Measurements from ENCODE around the gene LENG8.

LENG8 gene

DNA sequence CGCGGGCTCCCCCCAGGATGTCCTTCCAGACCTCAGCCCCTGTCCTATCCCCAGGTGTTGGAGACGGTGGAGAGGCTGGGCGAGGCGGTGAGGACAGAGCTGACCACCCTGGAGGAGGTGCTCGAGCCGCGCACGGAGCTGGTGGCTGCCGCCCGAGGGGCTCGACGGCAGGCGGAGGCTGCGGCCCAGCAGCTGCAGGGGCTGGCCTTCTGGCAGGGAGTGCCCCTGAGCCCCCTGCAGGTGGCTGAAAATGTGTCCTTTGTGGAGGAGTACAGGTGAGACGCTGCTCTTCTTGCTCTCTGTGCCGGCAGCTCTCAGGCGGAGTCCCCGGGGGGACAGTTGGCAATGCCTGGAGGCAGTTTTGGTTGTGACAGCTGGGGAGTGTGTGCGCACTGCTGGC lies 26.9 kb upstream of the LENG8 start:
- in situ Hi-C loops (cut with MboI; ENCODE audit: low sequenced_read_pairs): no loop called here

DNA sequence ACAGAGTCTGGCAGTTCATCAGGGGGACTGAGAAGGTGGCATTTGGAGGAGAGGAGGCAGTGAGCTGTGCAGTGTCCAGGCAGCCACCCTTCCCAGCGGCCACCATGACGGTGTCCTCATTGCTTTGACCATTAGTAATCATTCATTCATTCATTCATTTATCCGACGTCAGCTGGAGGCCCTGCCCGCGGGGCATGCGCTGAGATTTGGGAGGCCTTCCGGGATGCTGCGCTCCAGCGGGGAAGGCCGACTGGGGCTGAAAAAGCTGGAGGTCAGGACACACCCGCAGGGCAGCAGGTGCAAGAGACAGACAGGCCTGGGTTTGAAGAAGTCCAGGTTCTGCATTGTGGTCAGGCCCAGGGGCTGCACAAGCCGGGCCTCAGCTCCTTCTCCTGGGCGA lies 24.8 kb upstream of the LENG8 start:
- in situ Hi-C loops (cut with MboI; ENCODE audit: low sequenced_read_pairs): no loop called here

GRCh38 chr19:54424660-54425381 lies 24.2 kb upstream of the LENG8 start:
- in situ Hi-C loops (cut with MboI; ENCODE audit: low sequenced_read_pairs): no loop called here

DNA sequence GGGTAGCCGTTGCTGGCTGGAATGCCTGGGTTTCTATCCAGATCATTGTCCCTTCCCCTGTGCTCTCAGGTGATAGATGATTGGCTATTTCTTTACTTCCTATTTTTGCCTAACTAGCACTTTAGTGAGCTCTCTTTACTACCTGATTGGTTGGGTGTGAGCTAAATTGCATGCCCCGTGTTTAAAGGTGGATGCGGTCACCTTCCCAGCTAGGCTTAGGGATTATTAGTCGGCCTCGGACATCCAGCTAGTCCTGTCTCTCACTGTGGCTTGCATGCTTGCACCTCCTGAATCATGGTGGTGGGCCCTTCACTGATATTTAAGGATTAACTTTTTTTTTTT lies 23.6 kb upstream of the LENG8 start:
- in situ Hi-C loops (cut with MboI; ENCODE audit: low sequenced_read_pairs): no loop called here

- in situ Hi-C loops (cut with MboI; ENCODE audit: low sequenced_read_pairs): no loop called here
Observed at GRCh38 chr19:54426291-54426931, 22.6 kb upstream of the LENG8 start.

DNA sequence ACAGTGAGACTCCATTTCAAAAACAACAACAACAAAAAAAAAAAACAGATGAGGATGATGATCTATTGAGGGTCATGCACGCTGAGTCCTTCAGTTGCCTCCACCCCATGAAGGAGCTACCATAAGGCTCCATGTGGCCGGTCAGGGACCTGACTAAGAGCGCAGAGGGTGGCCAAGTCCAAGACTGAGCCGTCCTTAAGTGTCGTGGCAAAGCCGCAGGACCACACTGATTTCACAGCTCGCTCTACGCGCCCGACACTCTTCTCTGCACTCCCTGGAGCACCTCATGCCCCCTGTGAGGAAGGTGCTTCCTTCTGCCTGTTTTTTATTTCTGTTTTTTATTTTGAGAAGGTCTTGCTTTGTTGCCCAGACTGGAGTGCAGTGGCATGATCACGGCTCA lies 21.4 kb upstream of the LENG8 start:
- in situ Hi-C loops (cut with MboI; ENCODE audit: low sequenced_read_pairs): no loop called here

- in situ Hi-C loops (cut with MboI; ENCODE audit: low sequenced_read_pairs): no loop called here
Observed at GRCh38 chr19:54428323-54429175, 20.4 kb upstream of the LENG8 start.

DNA sequence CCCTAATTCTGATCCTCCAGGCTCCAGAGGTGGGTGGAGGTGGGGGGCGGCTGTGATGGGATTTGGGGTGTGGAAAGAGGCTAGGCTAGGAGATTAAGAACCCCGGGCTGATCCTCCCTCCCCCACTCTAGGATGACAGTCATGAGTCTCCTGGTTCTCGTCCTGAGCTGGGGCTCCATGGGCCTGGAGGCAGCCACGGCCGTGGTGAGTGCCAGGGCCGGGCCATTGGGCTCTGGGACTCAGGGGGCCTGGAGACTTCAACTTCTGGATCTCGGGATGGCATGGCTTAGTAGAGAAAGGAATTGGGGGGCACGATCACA lies 19.9 kb upstream of the LENG8 start:
- in situ Hi-C loops (cut with MboI; ENCODE audit: low sequenced_read_pairs): no loop called here

DNA sequence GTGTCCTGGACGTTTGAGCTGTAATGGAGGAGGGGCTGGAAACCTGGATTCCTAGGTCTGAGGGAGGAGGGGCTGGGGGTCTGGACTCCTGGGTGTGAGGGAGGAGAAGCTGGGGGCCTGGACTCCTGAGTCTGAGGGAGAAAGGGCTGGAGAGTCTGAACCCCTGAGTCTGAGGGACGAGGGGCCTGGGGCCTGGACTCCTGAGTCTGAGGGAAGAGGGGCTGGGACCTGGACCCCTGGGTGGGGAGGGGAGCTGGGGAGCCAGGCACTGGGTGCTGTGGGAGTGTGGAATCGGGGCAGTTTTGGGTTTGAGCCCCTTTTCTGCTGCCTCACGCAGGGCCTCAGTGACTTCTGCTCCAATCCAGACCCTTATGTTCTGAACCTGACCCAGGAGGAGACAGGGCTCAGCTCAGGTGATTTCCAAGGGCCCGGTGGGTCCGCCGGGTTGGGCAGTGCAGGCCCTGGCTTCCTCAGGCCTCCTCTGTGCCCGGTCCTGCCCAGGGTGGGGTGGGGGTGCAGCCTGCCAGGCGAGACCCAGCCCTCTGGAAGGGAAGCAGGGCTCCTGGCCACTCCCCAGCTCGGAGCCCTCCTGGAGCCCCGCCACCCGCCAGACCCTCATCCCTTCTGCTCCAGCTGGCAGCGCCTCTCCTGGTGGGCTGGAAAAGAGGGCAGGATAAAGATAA lies 19.3 kb upstream of the LENG8 start:
- in situ Hi-C loops (cut with MboI; ENCODE audit: low sequenced_read_pairs): no loop called here

GRCh38 chr19:54430306-54431254 lies 18.4 kb upstream of the LENG8 start:
- in situ Hi-C loops (cut with MboI; ENCODE audit: low sequenced_read_pairs): no loop called here

GRCh38 chr19:54431255-54431838 lies 17.7 kb upstream of the LENG8 start:
- in situ Hi-C loops (cut with MboI; ENCODE audit: low sequenced_read_pairs): no loop called here

DNA sequence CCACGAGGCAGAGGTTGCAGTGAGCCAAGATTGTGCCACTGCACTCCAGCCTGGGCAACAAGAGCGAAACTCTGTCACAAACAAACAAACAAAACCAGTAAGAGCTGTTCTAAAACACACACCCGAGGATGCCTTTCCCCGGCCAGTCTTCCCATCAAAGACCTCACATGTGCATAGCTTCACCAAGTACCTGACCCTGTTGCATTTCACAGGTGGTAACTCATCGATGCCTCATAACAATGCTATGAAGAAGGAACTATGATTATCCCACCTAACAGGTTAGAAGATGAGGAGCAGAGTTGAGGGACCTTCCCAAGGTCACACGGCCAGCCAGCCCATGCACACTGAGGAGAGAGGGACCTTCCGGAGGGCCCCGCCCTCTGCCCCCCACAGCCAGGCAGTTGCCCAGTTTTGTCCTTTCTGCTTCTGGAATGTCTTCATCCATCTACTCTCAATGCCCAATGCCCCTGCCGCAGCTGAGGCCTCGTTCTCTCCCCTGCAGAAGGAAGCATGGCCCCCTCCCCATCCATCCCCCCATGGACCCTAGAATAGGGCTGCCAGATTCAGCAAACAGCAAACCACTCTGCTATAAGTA lies 16.8 kb upstream of the LENG8 start:
- in situ Hi-C loops (cut with MboI; ENCODE audit: low sequenced_read_pairs): no loop called here

DNA sequence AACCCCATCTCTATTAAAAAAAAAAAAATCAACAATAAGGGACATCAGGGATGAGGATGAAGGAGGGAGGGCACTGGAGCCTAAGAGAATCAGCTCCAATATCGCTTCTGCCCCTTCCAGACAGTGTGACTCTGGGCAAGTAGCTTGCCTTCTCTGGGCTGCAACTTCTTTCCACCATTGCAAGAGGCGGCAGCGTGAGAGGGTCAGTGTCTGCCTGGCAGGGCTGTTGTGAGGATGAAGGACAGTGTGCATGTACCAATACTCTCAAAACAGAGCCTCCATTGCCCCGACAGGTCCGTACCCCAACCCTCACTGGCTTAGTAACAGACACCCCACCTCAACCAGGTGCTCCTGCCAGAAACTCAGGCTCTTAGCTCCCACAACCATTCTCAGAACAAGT lies 15.3 kb upstream of the LENG8 start:
- in situ Hi-C loops (cut with MboI; ENCODE audit: low sequenced_read_pairs): no loop called here

- in situ Hi-C loops (cut with MboI; ENCODE audit: low sequenced_read_pairs): no loop called here
Observed at GRCh38 chr19:54434112-54434872, 14.7 kb upstream of the LENG8 start.

DNA sequence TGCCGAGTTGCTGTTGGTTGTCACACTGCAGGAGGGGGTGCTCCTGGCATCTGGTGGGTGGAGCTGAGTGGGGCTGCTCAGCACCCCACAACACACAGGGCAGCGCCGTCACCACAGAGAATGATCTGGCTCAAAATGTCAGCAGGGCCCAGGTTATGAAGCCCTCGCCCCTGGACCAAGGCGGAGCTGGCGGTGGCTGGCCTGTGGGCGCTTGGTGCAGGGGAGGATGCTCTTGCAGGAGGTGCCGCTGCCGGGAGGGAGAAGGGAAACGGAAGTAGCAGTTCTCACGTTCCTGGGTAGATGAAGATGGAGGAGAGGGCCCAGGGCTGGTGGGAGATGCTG lies 14.2 kb upstream of the LENG8 start:
- in situ Hi-C loops (cut with MboI; ENCODE audit: low sequenced_read_pairs): no loop called here

GRCh38 chr19:54435551-54436016 lies 13.4 kb upstream of the LENG8 start:
- in situ Hi-C loops (cut with MboI; ENCODE audit: low sequenced_read_pairs): no loop called here

- in situ Hi-C loops (cut with MboI; ENCODE audit: low sequenced_read_pairs): no loop called here
Observed at GRCh38 chr19:54436031-54436523, 12.9 kb upstream of the LENG8 start.

GRCh38 chr19:54436628-54437252 lies 12.3 kb upstream of the LENG8 start:
- in situ Hi-C loops (cut with MboI; ENCODE audit: low sequenced_read_pairs): no loop called here
